GM19328 (cell line): ENCODE results near the gene KYNU.
"Not testable (repeated sequence)": the region's sequence is repeated elsewhere in the genome, so short reads cannot be mapped to it uniquely, and the experiment has no call there.

ENCODE experiments used
- ATAC-seq: cut with Tn5 transposase; IDR thresholded peaks from one replicate; pipeline ENCODE4 v1.9.1; 2021; ENCODE audit warnings: mild to moderate bottlenecking, moderate library complexity; ENCODE audit not compliant: unreplicated experiment

The KYNU gene

DNA sequence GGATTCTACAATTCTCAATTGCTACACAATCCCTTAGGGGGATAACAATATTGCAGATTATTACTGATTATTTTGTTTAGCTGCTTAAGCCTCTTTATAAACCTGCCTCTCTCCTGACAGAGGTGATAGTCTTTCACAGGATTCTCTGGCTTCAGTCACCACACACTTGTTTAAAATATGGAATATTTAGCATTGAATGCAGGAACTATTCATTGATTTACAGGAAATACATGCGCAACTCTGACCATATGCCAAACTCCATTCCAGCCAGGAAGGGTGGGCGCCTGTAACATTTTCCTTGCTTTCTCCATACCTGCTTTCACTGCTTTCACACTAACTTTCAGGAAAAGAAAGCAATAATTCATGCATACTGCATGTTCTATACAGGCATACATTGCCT, 207.0 kb downstream of the KYNU start:
- no peak for ATAC-seq

DNA sequence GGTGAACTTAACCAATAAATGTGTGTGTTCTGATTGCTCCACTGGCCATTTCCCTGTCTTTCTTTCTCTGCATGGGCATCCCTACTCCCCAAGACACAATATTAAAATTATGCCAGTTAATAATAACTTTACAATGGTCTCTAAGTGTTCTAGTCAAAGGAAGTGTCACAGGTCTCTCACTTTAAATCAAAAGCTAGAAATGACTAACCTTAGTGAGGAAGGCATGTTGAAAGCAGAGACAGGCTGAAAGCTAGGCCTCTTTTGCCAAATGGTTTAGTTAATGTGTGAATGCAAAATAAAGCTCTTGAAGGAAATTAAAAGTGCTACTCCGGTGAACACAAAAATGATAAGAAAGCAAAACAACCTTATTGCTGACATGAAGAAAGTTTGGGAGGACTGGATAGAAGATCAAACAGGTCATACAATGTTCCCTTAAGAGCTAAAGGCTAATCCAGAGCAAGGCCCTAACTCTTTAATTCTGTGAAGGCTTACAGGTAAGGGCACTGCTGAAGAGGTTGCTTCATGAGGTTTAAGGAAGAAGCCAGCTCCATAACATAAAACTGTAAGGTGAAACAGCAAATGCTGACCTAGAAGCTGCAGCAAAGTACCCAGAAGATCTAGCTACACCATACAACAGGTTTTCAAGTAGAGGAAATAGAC, 207.8 kb downstream of the KYNU start:
- ATAC-seq: no peak

DNA sequence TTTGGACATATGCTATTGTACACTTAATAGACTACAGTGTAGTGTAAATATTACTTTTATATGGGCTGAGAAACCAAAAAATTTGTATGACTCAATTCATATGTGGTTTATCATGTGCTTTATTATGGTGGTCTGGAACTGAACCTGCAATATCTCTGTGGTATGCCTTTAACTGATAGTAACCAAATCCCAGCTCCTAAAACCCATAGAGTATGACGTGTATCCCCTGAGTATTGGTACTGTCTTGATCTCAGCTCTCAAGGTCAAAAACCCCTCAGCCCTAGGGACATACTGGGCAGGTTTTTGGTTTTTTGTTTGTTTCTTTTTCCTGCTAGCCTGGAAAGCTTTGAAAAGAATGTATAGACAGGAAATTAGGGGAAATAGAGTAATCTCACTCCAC, 209.6 kb downstream of the KYNU start:
- no peak for ATAC-seq

GRCh38 chr2:143088388-143088787, 210.9 kb downstream of the KYNU start:
- no peak for ATAC-seq

- ATAC-seq: not testable (repeated sequence)
Observed at GRCh38 chr2:143089520-143089919, 212.1 kb downstream of the KYNU start.
